Activated naive CD4-positive, alpha-beta T cell treated with anti-CD3 and anti-CD28 coated beads, Interleukin-2, amount 50 U/mL, for 72 hours (primary cell): Measurements from ENCODE around the gene TRIM52. TPM values are rescaled to one million over a fixed set of nuclear protein-coding genes. Genes with fewer than 3 reads are reported as not detected.
"Not testable (repeated sequence)": the region's sequence is repeated elsewhere in the genome, so short reads cannot be mapped to it uniquely, and the experiment has no call there.

ENCODE experiments used
- ATAC-seq, 2 donors: fragments of 150-1000 bp; cut with Tn5 transposase; 2 replicates each; pipeline ENCODE4 v1.10.0; 2021; ENCODE audit warnings: mild to moderate bottlenecking in 2 of 2, moderate library complexity in 2 of 2
- DNase-seq, 2 donors: peaks; one replicate each; pipeline ENCODE4 v3.0.0; 2021 to 2022; ENCODE audit warnings: low spot score in 2 of 2
- H3K27ac Mint-ChIP-seq, 2 donors: one replicate each; pipeline ENCODE4 v1.8.0; 2022; ENCODE audit warnings: mild to moderate bottlenecking in 2 of 2, mixed read lengths in 2 of 2
- H3K36me3 Mint-ChIP-seq, 2 donors: one replicate each; pipeline ENCODE4 v1.8.0; 2022; ENCODE audit warnings: mixed read lengths in 2 of 2
- H3K9me3 Mint-ChIP-seq, 2 donors: one replicate each; pipeline ENCODE4 v1.8.0; 2022; ENCODE audit warnings: mixed read lengths in 2 of 2
- total RNA-seq, 2 donors: library from RNA; stranded (reverse); gene quantifications; one replicate each; pipeline ENCODE4 v1.2.3, GENCODE V29; 2022

The TRIM52 gene
- 10 to 100 TPM in 1 of 2 donors, 1 to 10 TPM in 1; 9.3 to 15.6 TPM for total RNA-seq

DNA sequence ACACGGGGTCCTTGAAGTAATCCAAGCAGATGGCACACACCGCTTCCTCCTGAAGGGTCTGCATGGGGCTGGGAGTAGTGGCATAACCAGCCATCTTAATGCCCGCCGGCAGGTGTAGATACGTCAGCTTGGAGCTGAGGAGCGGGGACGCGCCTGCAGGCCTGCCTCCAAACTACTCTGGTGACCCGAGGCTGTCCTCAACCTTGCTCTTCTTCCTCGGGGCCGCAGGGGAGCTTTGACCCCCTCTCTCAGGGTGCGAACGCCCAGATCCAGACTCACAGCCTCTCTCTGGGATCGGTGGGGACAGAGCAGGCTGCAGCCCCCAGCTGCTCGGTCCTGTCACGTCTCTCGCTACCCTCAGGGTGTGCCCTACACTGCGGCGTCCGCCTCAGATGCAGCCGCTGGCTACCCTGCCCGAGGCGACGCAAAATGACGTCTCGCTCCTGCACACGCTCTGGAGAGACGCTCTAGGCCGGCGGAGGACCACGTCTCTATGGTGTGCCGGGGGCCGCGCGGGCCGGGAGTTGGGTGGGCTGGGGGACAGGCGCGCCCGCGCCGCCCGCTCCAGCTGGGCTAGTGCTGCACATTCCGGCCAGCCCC, at the start of gene TRIM52:
Gene TRIM52, minus strand, starts transcription at position 424 of the 600 bp plus-strand sequence. Its CDS starts 330 bp downstream, at position 94.
- DNase-seq: peak; percentile 81 to 90
- ATAC-seq: peak; percentile 81 to 89
- Mint-ChIP-seq H3K9me3 (no peaks in the 10 kb centered on the region), H3K36me3 (peaks cover 19 to 40% of the 10 kb centered on the region in 2 donors), H3K27ac (peak within 1 kb of the TSS; percentile 93 to 98)

DNA sequence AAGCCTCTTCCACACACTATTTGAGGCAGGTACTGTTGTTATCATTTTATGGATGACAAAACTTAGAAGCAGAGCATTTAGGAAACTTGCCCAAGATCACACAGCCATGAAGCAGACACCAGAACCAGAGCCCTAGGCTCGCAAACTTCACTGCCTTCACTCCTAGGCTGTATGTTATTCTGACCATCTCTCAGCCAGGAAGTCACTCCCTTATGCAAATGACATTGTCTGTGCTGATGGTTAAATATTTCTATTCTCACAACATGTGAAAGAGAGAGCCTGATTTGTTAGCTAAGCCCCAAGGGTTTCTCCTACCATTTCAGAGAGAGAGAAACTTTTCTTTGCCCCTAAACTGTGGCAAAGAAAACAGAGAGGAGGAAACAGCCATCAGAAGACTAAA, 26.4 kb upstream of the TRIM52 start:
- ATAC-seq, H3K9me3 Mint-ChIP-seq, DNase-seq, H3K36me3 Mint-ChIP-seq: not testable (repeated sequence)
- H3K27ac Mint-ChIP-seq: peak overlapping the region in 1 of 2 donors; percentile 23

DNA sequence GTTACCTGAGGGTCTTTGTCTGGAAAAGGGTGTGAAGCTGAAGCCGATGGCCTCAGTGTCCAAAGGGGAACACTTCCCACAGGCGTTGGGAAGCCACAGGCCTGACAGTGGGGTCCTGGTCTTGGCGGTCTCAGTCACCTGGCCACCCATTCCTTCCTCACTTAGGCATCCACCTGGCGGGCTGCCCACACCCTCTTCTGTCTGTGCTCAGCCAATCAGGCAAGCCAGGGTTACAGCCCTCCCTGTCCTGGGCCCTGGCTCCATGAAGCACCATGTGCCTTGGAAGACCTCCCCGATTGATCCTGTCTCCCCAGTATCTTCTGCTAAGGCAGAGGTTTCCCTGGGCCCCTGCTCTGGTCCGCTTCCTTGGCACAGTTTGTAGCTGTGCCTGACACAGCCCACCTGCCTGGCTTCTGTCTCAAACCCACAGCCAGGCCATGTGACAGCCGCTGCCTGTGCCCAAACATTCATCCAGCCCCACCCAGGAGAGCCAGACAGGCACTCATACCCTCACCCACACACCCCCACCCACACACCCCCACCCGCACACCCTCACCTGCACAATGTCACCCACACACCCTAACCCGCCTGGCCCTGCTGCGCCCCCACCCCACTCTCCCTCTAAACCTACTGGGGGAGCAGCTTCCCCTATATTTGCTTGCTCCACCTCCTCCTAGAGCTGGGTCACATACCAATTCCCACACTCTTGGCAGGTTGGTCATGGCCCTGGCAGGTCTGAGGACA, 25.2 kb upstream of the TRIM52 start:
- not testable (repeated sequence) for H3K36me3 Mint-ChIP-seq, ATAC-seq, DNase-seq, H3K9me3 Mint-ChIP-seq
- peak overlapping the region in 1 of 2 donors; percentile 23 for H3K27ac Mint-ChIP-seq

DNA sequence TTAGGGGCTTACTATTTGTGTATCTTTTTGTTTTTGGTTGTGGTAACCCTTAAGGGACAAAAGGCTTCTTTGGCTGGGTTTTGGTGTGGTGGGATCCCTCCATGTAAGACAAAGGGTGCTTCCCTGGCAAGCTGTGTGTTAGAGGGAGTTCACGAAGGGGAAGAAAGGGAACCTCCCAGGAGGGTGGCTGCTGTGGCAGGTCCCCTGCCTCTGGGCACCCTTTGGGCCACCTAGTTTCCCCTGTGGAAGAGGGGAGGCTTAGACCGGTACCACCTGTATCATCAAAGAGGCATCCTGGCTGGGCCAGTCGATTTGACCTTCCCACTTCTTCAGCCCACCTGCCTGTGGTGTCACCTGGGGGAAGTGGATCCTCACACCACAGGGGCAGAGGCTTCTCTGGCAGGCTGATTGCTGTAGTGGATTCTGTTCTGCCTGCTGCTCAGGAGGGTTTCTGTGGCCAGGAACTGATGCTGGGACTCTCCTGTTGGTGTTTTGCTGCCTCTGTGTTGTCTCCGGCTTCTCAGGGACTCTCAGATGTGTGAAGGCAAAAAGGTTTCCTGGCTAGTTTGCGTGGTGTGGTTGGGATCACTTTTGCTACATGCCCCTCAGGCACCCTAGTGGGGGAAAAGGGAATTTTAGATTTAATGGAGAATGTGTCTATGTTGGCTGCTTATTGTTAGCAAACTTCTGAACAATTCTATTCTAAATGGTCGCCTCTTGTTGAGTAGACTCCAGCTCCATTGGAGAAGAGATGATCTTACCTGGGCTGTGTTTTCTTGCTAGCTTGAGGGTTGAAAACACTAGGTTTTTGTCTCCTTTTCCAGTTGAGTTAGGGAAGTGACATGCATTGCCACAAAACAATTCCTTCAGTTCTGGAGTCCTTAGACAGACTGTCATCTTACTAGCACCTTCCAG, 23.2 kb upstream of the TRIM52 start:
- peak overlapping the region; percentile 10 to 44 for H3K27ac Mint-ChIP-seq
- H3K9me3 Mint-ChIP-seq, ATAC-seq, H3K36me3 Mint-ChIP-seq, DNase-seq: not testable (repeated sequence)

DNA sequence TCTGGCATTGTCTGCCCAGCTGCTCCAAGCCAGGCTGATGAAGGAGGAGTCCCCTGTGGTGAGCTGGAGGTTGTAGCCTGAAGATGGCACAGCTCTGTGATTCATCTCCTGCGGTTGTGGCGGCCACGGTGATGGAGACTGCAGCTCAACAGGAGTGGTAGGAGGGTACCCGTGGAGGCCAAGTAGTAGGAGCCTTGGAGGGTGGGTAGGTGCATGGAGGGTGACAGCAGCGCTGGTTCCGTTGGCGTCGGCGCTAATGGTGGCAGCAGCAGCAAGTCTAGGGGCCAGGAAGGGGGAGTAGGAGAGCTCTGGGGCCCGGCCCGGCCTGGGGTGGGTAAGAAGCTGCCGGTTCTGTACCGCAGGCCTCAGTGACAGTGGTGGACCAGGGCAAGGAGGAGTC, 22.4 kb upstream of the TRIM52 start:
- Mint-ChIP-seq H3K36me3 (no peaks in the 10 kb centered on the region), H3K9me3 (no peaks in the 10 kb centered on the region), H3K27ac (peak overlapping the region in 1 of 2 donors; percentile 44)
- ATAC-seq: no peak
- DNase-seq: no peak

DNA sequence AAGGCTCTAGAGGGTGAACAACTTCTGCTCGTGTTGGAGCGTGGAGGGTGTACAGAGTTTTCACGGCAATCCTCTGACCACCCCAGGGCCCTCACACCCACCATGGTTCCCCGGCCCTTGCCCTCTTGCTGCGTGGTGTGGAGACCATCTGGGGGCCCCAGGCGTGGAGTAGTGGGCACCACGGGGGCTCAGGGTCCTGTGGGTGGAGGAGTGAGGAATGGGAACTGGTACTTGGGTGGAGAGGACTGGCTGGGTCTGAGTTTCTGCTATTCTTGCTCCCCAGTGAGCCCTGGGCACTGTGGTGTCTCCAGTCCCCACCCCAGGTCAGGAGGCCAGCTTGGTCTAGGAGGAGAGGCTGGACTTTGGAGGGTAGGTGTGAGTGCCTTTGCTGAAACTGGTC, 21.9 kb upstream of the TRIM52 start:
- ATAC-seq (no peak), DNase-seq (no peak)
- H3K36me3 Mint-ChIP-seq: no peaks in the 10 kb centered on the region
- H3K9me3 Mint-ChIP-seq: no peaks in the 10 kb centered on the region
- peak overlapping the region in 1 of 2 donors; percentile 44 for H3K27ac Mint-ChIP-seq

DNA sequence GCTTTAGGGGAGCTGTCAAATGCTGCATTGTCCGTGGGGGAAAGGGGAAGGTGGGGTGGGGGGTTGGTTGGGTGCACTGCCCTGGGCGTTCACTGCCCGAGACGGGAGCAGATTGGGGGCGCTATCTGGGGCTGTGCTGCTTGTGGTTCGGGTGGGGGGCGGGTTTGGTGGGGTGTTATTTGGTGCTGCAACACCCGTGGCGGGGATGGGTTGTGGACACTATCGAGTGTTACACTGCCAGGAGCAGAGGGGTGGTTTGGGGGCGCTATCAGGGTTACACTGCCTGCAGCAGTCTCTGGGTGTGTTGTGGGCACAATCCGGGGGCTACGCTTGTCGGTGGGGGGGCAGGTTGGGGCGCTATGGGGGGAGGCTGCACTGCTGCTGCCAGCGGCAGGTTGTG, 21.5 kb upstream of the TRIM52 start:
- not testable (repeated sequence) for H3K27ac Mint-ChIP-seq

DNA sequence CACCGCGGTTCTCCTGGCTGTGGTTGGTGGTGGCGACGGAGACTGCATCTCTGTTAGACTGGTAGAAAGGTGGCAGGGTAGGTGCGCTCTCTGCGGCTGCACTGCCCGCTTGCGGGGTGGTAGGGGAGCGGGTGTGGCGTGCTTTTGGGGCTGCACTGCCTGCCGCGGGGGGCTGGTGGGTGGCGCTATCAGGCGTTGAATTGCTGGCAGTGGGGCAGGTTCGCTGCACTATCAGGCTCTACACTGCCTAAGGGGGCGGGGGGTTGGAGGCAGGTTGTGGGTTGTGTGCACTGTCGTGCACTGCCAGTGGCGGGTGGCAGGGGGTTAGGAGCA, 21.0 kb upstream of the TRIM52 start:
- no peak for DNase-seq

More for the DNA sequence above, 21.5 kb upstream of the TRIM52 start:
- not testable (repeated sequence) for DNase-seq, H3K9me3 Mint-ChIP-seq, H3K36me3 Mint-ChIP-seq, ATAC-seq

DNA sequence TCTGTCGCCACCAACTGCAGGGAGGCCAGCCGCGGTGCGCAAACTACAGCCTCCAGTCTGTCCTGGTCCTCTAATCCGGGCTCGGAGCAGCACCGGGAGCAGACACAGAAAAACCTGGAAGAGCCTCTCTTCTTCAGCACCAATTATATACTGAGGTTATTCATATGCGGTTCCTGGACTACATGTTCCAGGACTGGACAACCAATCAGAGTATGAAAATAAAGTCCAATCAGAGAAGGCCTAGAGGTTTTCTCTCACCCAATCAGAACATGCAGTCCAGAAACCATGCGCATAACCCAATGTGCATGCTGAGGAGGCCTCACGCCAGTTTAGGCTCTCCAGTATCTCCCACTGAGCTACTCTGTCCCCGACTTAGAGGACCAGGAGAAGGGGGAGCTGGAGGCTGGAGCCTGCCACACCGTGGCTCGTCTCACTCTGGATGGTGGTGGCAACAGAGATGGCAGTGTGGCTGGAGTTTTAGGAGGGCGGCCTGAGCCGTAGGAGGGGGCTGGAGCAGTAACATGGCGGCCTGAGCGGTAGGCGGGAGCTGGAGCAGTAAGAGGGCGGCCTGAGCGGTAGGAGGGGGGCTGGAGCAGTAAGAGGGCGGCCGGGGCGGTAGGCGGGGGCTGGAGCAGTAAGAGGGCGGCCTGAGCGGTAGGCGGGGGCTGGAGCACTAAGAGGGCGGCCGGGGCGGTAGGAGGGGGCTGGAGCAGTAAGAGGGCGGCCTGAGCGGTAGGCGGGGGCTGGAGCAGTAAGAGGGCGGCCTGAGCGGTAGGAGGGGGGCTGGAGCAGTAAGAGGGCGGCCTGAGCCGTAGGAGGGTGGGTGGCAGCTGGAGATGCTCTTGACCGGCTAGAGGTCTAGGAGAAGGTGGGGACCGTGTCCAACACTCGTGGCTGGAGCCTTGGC, 20.4 kb upstream of the TRIM52 start:
- DNase-seq: no peak
- no peak for ATAC-seq

More for the DNA sequence above, 21.0 kb upstream of the TRIM52 start:
- ATAC-seq: no peak
- Mint-ChIP-seq H3K9me3 (no peaks in the 10 kb centered on the region), H3K36me3 (no peaks in the 10 kb centered on the region), H3K27ac (no peak overlapping the region)

DNA sequence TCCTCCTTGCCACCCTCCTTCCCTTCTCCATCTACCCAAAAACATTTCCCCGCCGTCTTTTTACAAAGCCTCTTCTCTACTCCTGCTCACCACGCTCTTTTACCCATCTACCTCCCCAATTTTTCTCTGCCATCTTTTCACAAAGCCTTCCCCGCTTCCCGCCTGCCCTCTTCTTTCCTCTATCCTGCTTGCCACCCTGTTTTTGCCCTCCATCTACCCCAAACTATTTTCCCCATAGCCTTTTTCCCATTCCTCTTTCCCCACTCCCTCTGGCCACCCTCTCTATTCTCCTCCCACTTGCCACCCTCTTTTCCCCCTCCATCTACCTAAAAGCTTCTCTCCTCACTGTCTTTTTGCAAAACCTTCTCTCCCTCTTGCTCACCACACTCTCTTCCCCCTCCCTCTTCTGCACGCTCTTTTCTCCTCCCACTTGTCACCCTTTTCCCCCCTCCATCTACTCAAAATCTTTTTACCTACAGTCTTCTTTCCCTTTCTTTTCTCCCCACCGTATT, 19.4 kb upstream of the TRIM52 start:
- Mint-ChIP-seq H3K36me3 (no peaks in the 10 kb centered on the region), H3K9me3 (no peaks in the 10 kb centered on the region), H3K27ac (no peak overlapping the region)
- no peak for DNase-seq
- no peak for ATAC-seq

More for the DNA sequence above, 20.4 kb upstream of the TRIM52 start:
- Mint-ChIP-seq H3K9me3 (no peaks in the 10 kb centered on the region), H3K27ac (no peak overlapping the region), H3K36me3 (no peaks in the 10 kb centered on the region)

DNA sequence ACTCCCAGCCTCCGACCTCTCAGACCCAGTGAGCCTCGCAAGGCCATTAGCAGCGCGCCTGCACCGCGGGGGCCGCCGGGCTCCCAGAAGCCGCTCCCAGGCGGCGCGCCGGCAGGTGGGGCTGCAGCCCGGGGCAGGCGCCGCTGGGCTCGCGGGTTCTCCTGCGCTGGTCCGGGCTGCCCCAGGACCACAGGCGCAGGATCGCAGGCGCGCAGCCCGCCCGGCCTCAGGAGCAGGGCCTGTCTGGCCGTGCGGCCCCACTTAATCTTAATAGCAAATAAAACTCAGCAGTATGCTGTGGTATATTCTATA, 12.4 kb upstream of the TRIM52 start:
- DNase-seq, ATAC-seq, H3K27ac Mint-ChIP-seq, H3K9me3 Mint-ChIP-seq, H3K36me3 Mint-ChIP-seq: not testable (repeated sequence)

DNA sequence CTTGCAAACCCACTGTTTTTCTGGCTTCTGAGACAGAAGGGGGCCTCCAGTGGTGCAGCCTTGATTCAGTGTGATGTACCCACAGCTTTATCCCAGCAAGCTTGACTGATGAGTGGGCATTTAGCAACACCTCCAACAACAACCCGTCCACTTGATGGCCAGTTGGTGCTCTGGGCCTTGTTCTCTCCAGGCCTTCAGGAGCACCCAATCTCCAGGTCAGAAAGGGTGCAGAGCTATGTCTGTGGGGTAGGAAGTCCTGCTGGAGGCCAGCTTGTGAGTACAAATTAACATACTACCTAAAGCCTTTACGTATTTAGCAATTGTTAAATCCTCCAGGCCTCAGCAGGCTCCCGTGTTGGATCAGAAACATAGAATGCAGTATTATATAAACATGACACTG, 10.1 kb upstream of the TRIM52 start:
- no peak for DNase-seq

DNA sequence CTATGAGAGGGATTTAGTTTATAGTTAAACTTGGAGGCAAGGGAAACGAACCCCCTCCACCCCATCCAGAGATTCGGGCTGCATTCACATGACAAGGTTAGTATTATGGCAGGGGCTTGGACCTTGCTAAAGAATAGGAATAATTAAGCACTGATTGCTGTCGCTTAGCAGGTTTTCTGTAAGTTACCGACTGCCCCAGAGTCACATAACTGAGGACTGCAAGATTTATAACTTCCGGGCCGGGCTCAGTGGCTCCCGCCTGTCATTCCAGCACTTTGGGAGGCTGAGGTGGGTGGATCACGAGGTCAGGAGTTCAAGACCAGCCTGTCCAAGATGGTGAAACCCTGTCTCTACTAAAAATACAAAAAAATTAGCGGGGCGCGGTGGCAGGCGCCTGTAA, 7.0 kb upstream of the TRIM52 start:
- H3K27ac Mint-ChIP-seq, DNase-seq, ATAC-seq, H3K9me3 Mint-ChIP-seq, H3K36me3 Mint-ChIP-seq: not testable (repeated sequence)

More for the DNA sequence above, 10.1 kb upstream of the TRIM52 start:
- H3K27ac Mint-ChIP-seq: no peak overlapping the region
- no peak for ATAC-seq
- no peaks in the 10 kb centered on the region for H3K36me3 Mint-ChIP-seq
- no peaks in the 10 kb centered on the region for H3K9me3 Mint-ChIP-seq

DNA sequence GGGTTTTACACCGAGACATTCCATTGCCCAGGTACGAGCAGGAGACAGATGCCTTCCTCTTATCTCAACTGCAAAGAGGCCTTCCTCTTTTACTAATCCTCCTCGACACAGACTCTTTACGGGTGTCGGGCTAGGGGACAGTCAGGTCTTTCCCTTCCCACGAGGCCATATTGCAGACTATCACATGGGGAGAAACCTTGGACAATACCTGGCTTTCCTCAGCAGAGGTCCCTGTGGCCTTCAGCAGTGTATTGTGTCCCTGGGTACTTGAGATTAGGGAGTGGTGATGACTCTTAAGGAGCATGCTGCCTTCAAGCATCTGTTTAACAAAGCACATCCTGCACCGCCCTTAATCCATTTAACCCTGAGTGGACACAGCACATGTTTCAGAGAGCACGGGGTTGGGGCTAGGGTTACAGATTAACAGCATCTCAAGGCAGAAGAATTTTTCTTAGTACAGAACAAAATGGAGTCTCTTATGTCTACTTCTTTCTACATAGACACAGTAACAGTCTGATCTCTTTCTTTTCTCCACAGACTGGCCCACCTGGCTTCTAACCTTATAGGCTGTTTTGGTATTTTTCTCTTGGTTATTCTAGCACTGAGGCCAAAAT, 6.5 kb upstream of the TRIM52 start:
- H3K36me3 Mint-ChIP-seq, H3K9me3 Mint-ChIP-seq, ATAC-seq, DNase-seq: not testable (repeated sequence)
- H3K27ac Mint-ChIP-seq: peak overlapping the region in 1 of 2 donors; percentile 14

DNA sequence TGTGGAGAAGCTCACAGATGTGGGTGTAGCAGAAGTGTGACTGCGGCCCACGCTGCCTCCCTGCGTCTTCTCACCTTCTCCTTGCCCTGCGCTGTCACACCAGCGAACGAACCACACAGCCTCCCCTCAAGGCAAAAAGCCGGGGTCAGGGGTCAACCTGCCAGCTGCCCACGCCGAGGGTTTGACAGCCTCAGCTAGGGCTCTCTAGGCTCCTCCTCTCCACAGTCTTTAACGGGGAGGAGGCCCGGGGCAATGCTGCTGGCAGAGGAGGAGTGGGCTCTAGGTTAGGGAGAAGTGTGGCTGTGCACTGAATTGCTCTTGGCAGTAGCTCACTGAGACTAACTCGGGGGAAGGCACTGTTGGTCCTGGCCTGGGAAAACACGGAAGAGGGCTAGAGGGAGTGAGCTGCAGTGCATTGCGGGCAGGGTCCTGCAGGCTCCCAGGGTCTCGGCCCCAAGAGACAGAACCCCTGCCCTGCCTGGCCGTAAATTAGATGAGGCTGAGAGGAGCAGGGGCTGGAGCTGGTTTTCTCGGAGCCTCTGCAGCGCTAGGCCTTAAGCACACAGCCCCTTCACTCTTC, 4.2 kb upstream of the TRIM52 start:
- DNase-seq: no peak
- Mint-ChIP-seq H3K36me3 (peaks cover 9 to 16% of the 10 kb centered on the region in 2 donors), H3K27ac (no peak overlapping the region), H3K9me3 (no peaks in the 10 kb centered on the region)
- ATAC-seq: no peak
